Measurements from ENCODE around the gene AMMECR1L.
"Not testable (repeated sequence)": the region's sequence is repeated elsewhere in the genome, so short reads cannot be mapped to it uniquely, and the experiment has no call there.

Gene AMMECR1L

GRCh38 chr2:127818241-127818640 lies 67.5 kb downstream of the AMMECR1L start:
- peaks cover 19 to 21% of the 10 kb centered on the region in 2 donors for H3K9me3 ChIP-seq (ENCODE audit: control insufficient read depth in 1 of 2, low read length in 2 of 2)

GRCh38 chr2:127814677-127815076 lies 71.1 kb downstream of the AMMECR1L start:
- H3K9me3 ChIP-seq (ENCODE audit: control insufficient read depth in 1 of 2, low read length in 2 of 2), result peaks cover 4 to 6% of the 10 kb centered on the region in 2 donors
- H3K27me3 ChIP-seq (ENCODE audit: control insufficient read depth in 1 of 2, insufficient read depth in 2 of 2, low read length in 2 of 2), result no peaks in the 10 kb centered on the region
- H3K4me3 ChIP-seq (ENCODE audit: low read depth in 1 of 2, low read length in 2 of 2), result no peak overlapping the region
- H3K4me1 ChIP-seq (ENCODE audit: control insufficient read depth in 1 of 2, insufficient read depth in 2 of 2, low read length in 2 of 2), result peaks cover 6 to 10% of the 10 kb centered on the region in 2 donors
- no peak overlapping the region for H3K27ac ChIP-seq (ENCODE audit: low read depth, low read length)
- no peak overlapping the region for H3K9ac ChIP-seq (ENCODE audit: low read depth in 1 of 2, low read length in 2 of 2)
- H3K36me3 ChIP-seq (ENCODE audit: control insufficient read depth in 1 of 2, insufficient read depth in 2 of 2, low read length in 2 of 2), result no peaks in the 10 kb centered on the region

More at GRCh38 chr2:127818241-127818640, 67.5 kb downstream of the AMMECR1L start:
- Histone ChIP-seq H3K9ac (ENCODE audit: low read depth in 1 of 2, low read length in 2 of 2) (no peak overlapping the region), H3K27ac (ENCODE audit: low read depth, low read length) (no peak overlapping the region), H3K4me1 (ENCODE audit: control insufficient read depth in 1 of 2, insufficient read depth in 2 of 2, low read length in 2 of 2) (no peaks in the 10 kb centered on the region), H3K4me3 (ENCODE audit: low read depth in 1 of 2, low read length in 2 of 2) (no peak overlapping the region), H3K27me3 (ENCODE audit: control insufficient read depth in 1 of 2, insufficient read depth in 2 of 2, low read length in 2 of 2) (no peaks in the 10 kb centered on the region), H3K36me3 (ENCODE audit: control insufficient read depth in 1 of 2, insufficient read depth in 2 of 2, low read length in 2 of 2) (no peaks in the 10 kb centered on the region)

DNA sequence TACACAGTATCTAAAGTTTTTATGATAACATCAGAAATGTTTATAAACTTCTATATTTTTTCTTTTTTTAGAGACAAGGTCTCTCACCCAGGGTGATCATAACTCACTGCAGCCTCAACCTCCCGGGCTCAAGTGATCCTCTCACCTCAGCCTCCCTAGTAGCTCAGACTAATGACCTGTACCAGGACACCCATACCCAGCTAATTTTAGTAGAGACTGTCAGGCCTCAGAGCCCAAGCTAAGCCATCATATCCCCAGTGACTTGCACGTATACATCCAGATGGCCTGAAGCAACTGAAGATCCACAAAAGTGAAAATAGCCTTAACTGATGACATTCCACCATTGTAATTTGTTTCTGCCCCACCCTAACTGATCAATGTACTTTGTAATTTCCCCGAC lies 73.3 kb downstream of the AMMECR1L start:
- not testable (repeated sequence) for H3K9ac ChIP-seq (ENCODE audit: low read depth in 1 of 2, low read length in 2 of 2); H3K36me3 ChIP-seq (ENCODE audit: control insufficient read depth in 1 of 2, insufficient read depth in 2 of 2, low read length in 2 of 2); H3K27ac ChIP-seq (ENCODE audit: low read depth, low read length); H3K9me3 ChIP-seq (ENCODE audit: control insufficient read depth in 1 of 2, low read length in 2 of 2); H3K27me3 ChIP-seq (ENCODE audit: control insufficient read depth in 1 of 2, insufficient read depth in 2 of 2, low read length in 2 of 2); H3K4me3 ChIP-seq (ENCODE audit: low read depth in 1 of 2, low read length in 2 of 2)
- peaks cover 16 to 20% of the 10 kb centered on the region in 2 donors for H3K4me1 ChIP-seq (ENCODE audit: control insufficient read depth in 1 of 2, insufficient read depth in 2 of 2, low read length in 2 of 2)

Measured in duodenal mucosa (tissue), 2 donors.